Fibroblast of lung (primary cell): Measurements from ENCODE around the gene KIF20B. TPM values are rescaled to one million over a fixed set of nuclear protein-coding genes. Genes with fewer than 3 reads are reported as not detected.

Experiments
- DNase-seq, 2 donors: peaks; one replicate each; pipeline versions ENCODE4 v3.0.0 to v3.0.0-alpha.2; 2010; ENCODE audit warnings: low read depth in 2 of 2
- H2AFZ ChIP-seq: 2 replicates; pipeline ENCODE4 v1.5.1; 2012; ENCODE audit warnings: low read length, control low read depth, inconsistent platforms
- H3K27ac ChIP-seq: 2 replicates; pipeline ENCODE4 v1.5.1; 2011; ENCODE audit warnings: low read length, control low read depth; ENCODE audit not compliant: insufficient read depth
- H3K27me3 ChIP-seq: 2 replicates; pipeline ENCODE4 v1.5.1; 2011; ENCODE audit warnings: mild to moderate bottlenecking, low read length; ENCODE audit not compliant: control insufficient read depth, insufficient read depth
- H3K36me3 ChIP-seq: 2 replicates; pipeline ENCODE4 v1.5.1; 2011; ENCODE audit warnings: low read length; ENCODE audit not compliant: control insufficient read depth, insufficient read depth
- H3K4me1 ChIP-seq: 2 replicates; pipeline ENCODE4 v1.5.1; 2011; ENCODE audit warnings: low read length; ENCODE audit not compliant: control insufficient read depth, insufficient read depth; ENCODE audit errors: extremely low read depth
- H3K4me2 ChIP-seq: 2 replicates; pipeline ENCODE4 v1.5.1; 2011; ENCODE audit warnings: low read length, control low read depth; ENCODE audit not compliant: insufficient read depth; ENCODE audit errors: extremely low read depth
- H3K4me3 ChIP-seq, 4 experiments: fragments of 200-600 bp in 1 of 4; sonication (generic) in 1 of 4; replicated peaks in 1 of 4; 2 replicates each; pipeline ENCODE4 v1.5.1; 2011 to 2016; ENCODE audit warnings: low read length in 4 of 4, low read depth in 3 of 4, mild to moderate bottlenecking in 3 of 4, control low read depth in 2 of 4, inconsistent platforms in 1 of 4, mixed read lengths in 1 of 4; ENCODE audit not compliant: insufficient read depth in 1 of 4; ENCODE audit errors: control extremely low read depth in 1 of 4
- H3K79me2 ChIP-seq: 2 replicates; pipeline ENCODE4 v1.5.1; 2012; ENCODE audit warnings: mild to moderate bottlenecking, low read length, inconsistent platforms; ENCODE audit not compliant: control insufficient read depth, insufficient read depth
- H3K9ac ChIP-seq: 2 replicates; pipeline ENCODE4 v1.5.1; 2011; ENCODE audit warnings: mild to moderate bottlenecking, low read length, control low read depth; ENCODE audit not compliant: insufficient read depth
- H3K9me3 ChIP-seq: 2 replicates; pipeline ENCODE4 v1.5.1; 2012; ENCODE audit warnings: low read depth, low read length; ENCODE audit not compliant: control insufficient read depth, insufficient read depth
- H4K20me1 ChIP-seq: 2 replicates; pipeline ENCODE4 v1.5.1; 2011; ENCODE audit warnings: low read length; ENCODE audit not compliant: control insufficient read depth, insufficient read depth; ENCODE audit errors: extremely low read depth
- EZH2 ChIP-seq: IDR thresholded peaks from 2 replicates; pipeline ENCODE4 v1.5.1; 2012; ENCODE audit warnings: low read length, control low read depth, mild to moderate bottlenecking; ENCODE audit errors: missing control alignments
- polyA plus RNA-seq, 2 donors: library from polyadenylated mRNA; depleted of rRNA in 1 of 2; stranded (reverse) in 1 of 2; unstranded in 1 of 2; fragments of >200 nt; gene quantifications; 2 replicates each; pipeline ENCODE4 v1.2.1, GENCODE V29; 2011 to 2012; ENCODE audit warnings: missing spikeins in 1 of 2
- total RNA-seq: library from RNA; depleted of rRNA; stranded (reverse); fragments of >200 nt; gene quantifications from 2 replicates; pipeline ENCODE4 v1.2.1, GENCODE V29; 2014
- TF ChIP-seq, protein P1 (sequence below), 2 donors: IDR thresholded peaks in 1 of 2; conservative IDR thresholded peaks in 1 of 2; 1 replicate in 1 of 2; 2 replicates in 1 of 2; pipeline ENCODE4 v1.5.1; 2011 to 2012; ENCODE audit warnings: low read length in 2 of 2, control low read depth in 1 of 2, inconsistent platforms in 1 of 2, low read depth in 1 of 2, mild to moderate bottlenecking in 1 of 2

Gene KIF20B
- total and polyA plus RNA-seq, 2 donors (not counting 1 experiment from before 2014, with no cell fraction given): 5.6 to 9.2 TPM

DNA sequence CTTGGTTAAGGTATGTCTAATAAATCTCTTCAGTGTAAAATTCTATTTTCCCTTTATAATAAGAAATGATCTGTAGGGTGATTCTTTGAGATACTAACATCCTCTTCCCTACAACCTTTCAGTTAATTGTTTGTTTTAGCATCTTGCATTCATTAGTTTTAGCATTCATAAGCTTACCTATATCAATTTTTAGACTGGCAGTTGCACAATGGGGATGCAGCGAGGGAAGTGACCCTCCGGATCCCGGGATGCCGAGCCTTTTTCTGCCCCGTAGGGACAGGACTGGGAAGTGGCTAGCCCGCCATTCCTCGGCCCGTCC, 508 bp upstream of the KIF20B start:
- no peak for DNase-seq
- Histone ChIP-seq H3K4me3 (peak overlapping the region; percentile 78 to 98 (median 92)), H3K36me3 (no peaks in the 10 kb centered on the region), H4K20me1 (no peaks in the 10 kb centered on the region), H3K27ac (peak overlapping the region; percentile 87), H3K4me2 (peak overlapping the region; percentile 29), H3K79me2 (peaks cover 45% of the 10 kb centered on the region), H2AFZ (peak overlapping the region; percentile 98), H3K9ac (peak overlapping the region; percentile 79), H3K9me3 (no peaks in the 10 kb centered on the region), H3K27me3 (no peaks in the 10 kb centered on the region), H3K4me1 (no peaks in the 10 kb centered on the region)
- TF ChIP-seq, protein P1, sequence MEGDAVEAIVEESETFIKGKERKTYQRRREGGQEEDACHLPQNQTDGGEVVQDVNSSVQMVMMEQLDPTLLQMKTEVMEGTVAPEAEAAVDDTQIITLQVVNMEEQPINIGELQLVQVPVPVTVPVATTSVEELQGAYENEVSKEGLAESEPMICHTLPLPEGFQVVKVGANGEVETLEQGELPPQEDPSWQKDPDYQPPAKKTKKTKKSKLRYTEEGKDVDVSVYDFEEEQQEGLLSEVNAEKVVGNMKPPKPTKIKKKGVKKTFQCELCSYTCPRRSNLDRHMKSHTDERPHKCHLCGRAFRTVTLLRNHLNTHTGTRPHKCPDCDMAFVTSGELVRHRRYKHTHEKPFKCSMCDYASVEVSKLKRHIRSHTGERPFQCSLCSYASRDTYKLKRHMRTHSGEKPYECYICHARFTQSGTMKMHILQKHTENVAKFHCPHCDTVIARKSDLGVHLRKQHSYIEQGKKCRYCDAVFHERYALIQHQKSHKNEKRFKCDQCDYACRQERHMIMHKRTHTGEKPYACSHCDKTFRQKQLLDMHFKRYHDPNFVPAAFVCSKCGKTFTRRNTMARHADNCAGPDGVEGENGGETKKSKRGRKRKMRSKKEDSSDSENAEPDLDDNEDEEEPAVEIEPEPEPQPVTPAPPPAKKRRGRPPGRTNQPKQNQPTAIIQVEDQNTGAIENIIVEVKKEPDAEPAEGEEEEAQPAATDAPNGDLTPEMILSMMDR (conservative IDR thresholded peaks at IDR 0.05 in 1 of 2, IDR thresholded peaks at IDR 0.05 in 1 of 2; ENCODE audit: low read depth in 1 of 2, low read length in 2 of 2): no peak
- TF ChIP-seq EZH2: no peak

DNA sequence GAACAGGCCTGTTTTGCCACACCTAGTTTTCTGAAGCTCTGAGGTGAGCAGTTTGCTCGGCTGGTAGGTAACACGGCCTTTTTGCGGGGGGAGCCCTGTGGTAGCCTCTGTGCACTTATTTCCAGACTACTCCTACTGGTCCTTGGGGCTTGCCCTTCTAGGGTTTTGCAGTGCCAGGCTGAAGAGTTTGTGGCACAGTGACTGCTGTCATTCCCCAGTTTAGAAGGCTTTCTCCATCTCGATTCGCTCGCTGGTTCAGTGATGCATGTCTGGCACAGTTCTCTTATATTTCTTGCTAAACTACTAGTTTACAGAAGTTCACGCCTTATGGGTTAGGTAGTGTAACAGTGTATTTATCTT, 711 bp downstream of the KIF20B start:
- Histone ChIP-seq H3K79me2 (peaks cover 57% of the 10 kb centered on the region), H3K36me3 (no peaks in the 10 kb centered on the region), H3K4me3 (peak overlapping the region; percentile 78 to 98 (median 92)), H2AFZ (peak overlapping the region; percentile 100), H3K27me3 (no peaks in the 10 kb centered on the region), H3K4me2 (peak overlapping the region; percentile 71), H3K9me3 (no peaks in the 10 kb centered on the region), H3K4me1 (no peaks in the 10 kb centered on the region), H4K20me1 (no peaks in the 10 kb centered on the region), H3K27ac (peak overlapping the region; percentile 87), H3K9ac (peak overlapping the region; percentile 11)
- TF ChIP-seq EZH2: no peak
- TF ChIP-seq, protein P1 (conservative IDR thresholded peaks at IDR 0.05 in 1 of 2, IDR thresholded peaks at IDR 0.05 in 1 of 2; ENCODE audit: low read depth in 1 of 2, low read length in 2 of 2): no peak
- DNase-seq: peak; percentile 3 to 22

DNA sequence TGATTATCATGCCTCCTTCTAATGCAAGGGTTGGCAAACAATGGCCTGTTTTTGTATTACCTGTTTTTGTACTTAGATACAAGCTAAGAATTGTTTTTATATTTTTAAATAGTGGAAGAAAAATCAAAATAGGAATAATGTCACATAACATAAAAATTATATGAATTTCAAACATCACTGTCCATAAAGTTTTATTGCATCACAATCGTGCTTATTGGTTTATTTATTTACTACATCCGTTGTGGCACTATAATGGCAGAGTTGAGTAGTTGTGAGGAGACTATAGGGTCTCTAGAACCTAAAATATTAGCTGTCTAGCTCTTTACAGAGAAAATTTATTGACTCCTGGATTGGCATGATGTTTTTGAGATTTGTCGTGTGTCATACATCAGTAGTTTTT, 4.1 kb downstream of the KIF20B start:
- Histone ChIP-seq H4K20me1 (no peaks in the 10 kb centered on the region), H3K4me2 (peak overlapping the region; percentile 40), H3K27me3 (no peaks in the 10 kb centered on the region), H2AFZ (peak overlapping the region; percentile 32), H3K4me1 (no peaks in the 10 kb centered on the region), H3K9ac (no peak overlapping the region), H3K9me3 (no peaks in the 10 kb centered on the region), H3K4me3 (peak overlapping the region in 1 of 4 experiments; percentile 24), H3K27ac (no peak overlapping the region), H3K36me3 (no peaks in the 10 kb centered on the region), H3K79me2 (peaks cover 86% of the 10 kb centered on the region)
- no peak for DNase-seq
- no peak for TF ChIP-seq EZH2
- TF ChIP-seq, protein P1 (conservative IDR thresholded peaks at IDR 0.05 in 1 of 2, IDR thresholded peaks at IDR 0.05 in 1 of 2; ENCODE audit: low read depth in 1 of 2, low read length in 2 of 2): no peak
